ENCODE data around the gene SPDEF. TPM values are rescaled to one million over a fixed set of nuclear protein-coding genes. Genes with fewer than 3 reads are reported as not detected.

The SPDEF gene
- total and polyA plus RNA-seq, 4 donors, result 2.6 to 11.8 (median 7.1) TPM

DNA sequence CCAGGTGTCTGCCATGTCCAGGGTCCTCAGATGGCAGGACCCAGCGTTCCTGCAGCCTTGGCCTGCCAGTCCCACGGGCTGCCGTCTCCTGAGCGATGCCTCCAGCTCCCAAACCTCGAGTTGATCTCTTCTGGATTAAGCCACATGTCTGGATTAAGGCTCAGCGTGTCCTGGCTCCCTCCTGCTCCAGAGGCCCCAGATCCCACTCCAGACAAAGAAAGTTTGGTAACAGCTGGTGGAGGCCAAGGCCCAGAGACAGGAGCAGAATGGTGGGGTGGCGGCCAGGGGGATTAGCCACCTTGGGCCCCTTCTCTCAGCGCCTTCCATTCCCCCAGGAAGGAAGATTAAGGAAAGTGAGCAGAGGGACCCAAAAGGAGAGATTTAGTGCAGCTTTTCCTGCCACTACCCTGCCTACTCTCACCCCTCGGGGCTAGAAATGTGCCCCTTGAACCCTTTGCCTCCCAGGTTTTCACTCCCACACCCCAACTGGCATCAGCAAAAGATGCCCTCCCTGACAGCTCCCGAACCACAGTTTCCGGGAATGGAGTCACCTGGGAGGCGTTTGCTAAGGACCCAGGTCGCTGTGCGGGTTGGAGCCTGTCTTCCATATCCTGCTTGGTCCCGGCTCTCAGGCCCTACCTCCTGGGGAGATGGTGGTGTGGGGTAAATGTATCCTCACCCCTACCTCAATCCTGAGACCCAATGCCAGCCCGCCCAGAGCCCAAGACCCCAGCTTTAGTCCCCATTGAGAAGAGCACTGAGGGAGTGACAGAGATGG lies 6.9 kb downstream of the SPDEF start:
- ATAC-seq (ENCODE audit: insufficient read depth, low FRiP score) (no peak), DNase-seq (no peak)
- 92 to 94% methylated on average over 16 of the region's 16 CpGs for WGBS, 2 donors
- Histone ChIP-seq H3K36me3 (ENCODE audit: control insufficient read depth in 4 of 4, insufficient read depth in 4 of 4, low read length in 4 of 4) (no peaks in the 10 kb centered on the region), H3K4me3 (no peak overlapping the region), H3K27me3 (ENCODE audit: control insufficient read depth in 3 of 3, insufficient read depth in 3 of 3, low read length in 2 of 3) (no peaks in the 10 kb centered on the region), H3K4me1 (ENCODE audit: control insufficient read depth in 5 of 5, insufficient read depth in 5 of 5, low read length in 5 of 5) (peaks cover 0 to 12% (median 4%) of the 10 kb centered on the region in 5 donors), H3K27ac (ENCODE audit: low read depth in 1 of 2, low read length in 1 of 2) (no peak overlapping the region), H3K9me3 (ENCODE audit: control insufficient read depth in 4 of 4, insufficient read depth in 3 of 4, low read length in 3 of 4) (no peaks in the 10 kb centered on the region), H3K9ac (ENCODE audit: insufficient read depth in 1 of 2, low read length in 2 of 2) (no peak overlapping the region)
- TF ChIP-seq, protein P1, sequence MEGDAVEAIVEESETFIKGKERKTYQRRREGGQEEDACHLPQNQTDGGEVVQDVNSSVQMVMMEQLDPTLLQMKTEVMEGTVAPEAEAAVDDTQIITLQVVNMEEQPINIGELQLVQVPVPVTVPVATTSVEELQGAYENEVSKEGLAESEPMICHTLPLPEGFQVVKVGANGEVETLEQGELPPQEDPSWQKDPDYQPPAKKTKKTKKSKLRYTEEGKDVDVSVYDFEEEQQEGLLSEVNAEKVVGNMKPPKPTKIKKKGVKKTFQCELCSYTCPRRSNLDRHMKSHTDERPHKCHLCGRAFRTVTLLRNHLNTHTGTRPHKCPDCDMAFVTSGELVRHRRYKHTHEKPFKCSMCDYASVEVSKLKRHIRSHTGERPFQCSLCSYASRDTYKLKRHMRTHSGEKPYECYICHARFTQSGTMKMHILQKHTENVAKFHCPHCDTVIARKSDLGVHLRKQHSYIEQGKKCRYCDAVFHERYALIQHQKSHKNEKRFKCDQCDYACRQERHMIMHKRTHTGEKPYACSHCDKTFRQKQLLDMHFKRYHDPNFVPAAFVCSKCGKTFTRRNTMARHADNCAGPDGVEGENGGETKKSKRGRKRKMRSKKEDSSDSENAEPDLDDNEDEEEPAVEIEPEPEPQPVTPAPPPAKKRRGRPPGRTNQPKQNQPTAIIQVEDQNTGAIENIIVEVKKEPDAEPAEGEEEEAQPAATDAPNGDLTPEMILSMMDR (IDR thresholded peaks at IDR 0.05; ENCODE audit: control extremely low read depth, extremely low read depth), result no peak

DNA sequence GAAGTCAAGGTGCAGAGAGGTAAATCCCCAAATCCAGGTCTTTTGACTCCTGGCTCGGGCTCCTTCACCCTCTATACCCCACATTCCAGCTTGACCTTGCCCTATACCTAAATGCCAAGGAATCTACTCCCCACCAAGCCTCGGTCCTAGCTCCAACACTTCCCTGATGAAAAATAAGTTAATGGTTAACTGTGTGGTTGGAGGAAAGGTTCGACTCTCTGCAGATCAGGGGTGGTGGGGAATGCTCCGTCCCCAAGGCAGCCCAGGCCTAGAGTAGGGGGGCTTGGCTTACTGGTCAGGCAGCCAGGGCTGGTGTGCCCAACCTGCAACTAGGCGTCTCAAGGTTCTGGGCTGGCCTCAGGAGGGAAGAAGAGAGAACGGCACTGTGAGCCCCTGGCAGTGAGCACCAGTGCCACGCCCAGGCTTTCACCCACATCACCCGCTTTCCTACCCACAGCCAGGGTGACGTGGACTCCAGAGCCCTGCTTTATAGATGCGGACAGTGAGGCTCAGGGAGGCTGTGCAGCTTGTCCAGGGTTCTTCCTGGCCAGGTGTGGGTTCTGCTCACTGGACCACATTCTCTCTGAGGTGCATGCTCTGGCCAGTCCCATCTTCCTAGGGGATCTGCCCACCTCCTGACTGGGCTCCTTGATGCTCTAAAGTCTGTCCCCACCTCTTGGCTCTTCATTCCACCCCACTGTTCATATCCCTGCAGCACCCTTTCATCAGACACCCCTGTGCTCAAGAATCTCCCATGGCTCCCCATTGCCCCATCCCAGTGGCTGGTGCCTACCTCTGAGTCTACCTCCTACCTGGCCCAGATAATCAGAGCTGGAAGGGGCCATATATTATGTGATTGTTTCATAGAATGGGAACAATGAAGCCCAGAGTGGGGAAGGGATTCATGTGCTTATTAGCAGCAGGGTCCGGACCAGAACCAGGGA lies 8.2 kb downstream of the SPDEF start:
- no peak overlapping the region for H3K27ac ChIP-seq (ENCODE audit: low read depth in 1 of 2, low read length in 1 of 2)
- no peak overlapping the region for H3K4me3 ChIP-seq
- no peaks in the 10 kb centered on the region for H3K36me3 ChIP-seq (ENCODE audit: control insufficient read depth in 4 of 4, insufficient read depth in 4 of 4, low read length in 4 of 4)
- no peak overlapping the region for H3K9ac ChIP-seq (ENCODE audit: insufficient read depth in 1 of 2, low read length in 2 of 2)
- 79 to 87% methylated on average over 11 of the region's 11 CpGs for WGBS, 2 donors
- ATAC-seq (ENCODE audit: insufficient read depth, low FRiP score) (no peak), DNase-seq (no peak)
- TF ChIP-seq, protein P1 (IDR thresholded peaks at IDR 0.05; ENCODE audit: control extremely low read depth, extremely low read depth), result no peak
- no peaks in the 10 kb centered on the region for H3K27me3 ChIP-seq (ENCODE audit: control insufficient read depth in 3 of 3, insufficient read depth in 3 of 3, low read length in 2 of 3)
- H3K9me3 ChIP-seq (ENCODE audit: control insufficient read depth in 4 of 4, insufficient read depth in 3 of 4, low read length in 3 of 4), result no peaks in the 10 kb centered on the region
- peaks cover 0 to 12% (median 3%) of the 10 kb centered on the region in 5 donors for H3K4me1 ChIP-seq (ENCODE audit: control insufficient read depth in 5 of 5, insufficient read depth in 5 of 5, low read length in 5 of 5)

DNA sequence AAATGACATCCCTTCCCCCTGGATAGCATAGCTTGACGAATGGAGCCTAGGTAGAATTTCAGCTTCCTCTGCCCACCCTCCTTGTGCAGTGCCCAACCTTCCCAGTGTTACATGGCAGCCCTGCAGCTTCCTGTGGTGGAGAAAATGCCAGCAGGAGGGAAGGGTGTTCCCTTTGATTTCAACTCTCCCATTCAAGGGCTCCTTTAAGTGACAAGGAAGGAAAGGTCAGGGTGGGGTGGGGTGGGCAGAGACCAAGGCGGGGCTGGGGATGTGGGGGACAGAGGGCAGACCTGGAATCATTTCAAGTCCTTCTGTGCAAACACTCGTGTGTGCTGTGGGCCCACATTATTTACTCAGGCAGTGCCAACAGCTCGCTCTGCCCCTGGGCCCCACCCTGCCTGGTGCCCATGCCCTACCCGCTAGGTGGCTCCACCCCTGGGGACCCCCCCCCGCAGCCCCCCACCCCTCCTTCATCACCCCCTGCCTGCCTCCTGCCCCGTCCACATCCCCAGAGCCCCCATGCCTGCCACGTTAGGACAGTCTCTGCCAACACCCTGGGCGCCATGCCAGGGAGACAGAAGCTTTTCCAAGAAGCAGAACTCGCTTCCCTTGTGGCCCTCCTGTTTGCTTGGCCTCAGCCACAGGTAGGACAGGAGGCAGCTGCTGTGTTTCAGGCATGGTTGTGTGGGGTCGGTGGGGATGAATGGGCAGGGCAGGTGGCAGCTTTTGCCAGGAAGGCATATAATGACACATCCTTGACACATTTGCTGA lies 9.4 kb downstream of the SPDEF start:
- H3K9me3 ChIP-seq (ENCODE audit: control insufficient read depth in 4 of 4, insufficient read depth in 3 of 4, low read length in 3 of 4), result no peaks in the 10 kb centered on the region
- peak; percentile 23 to 65 (median 47) for DNase-seq
- no peaks in the 10 kb centered on the region for H3K36me3 ChIP-seq (ENCODE audit: control insufficient read depth in 4 of 4, insufficient read depth in 4 of 4, low read length in 4 of 4)
- no peak overlapping the region for H3K27ac ChIP-seq (ENCODE audit: low read depth in 1 of 2, low read length in 1 of 2)
- no peak overlapping the region for H3K4me3 ChIP-seq
- WGBS, 2 donors, result 17 to 23% methylated on average over 9 to 11 of the region's 11 CpGs
- no peak overlapping the region for H3K9ac ChIP-seq (ENCODE audit: insufficient read depth in 1 of 2, low read length in 2 of 2)
- TF ChIP-seq, protein P1 (IDR thresholded peaks at IDR 0.05; ENCODE audit: control extremely low read depth, extremely low read depth), result no peak
- peak; percentile 41 for ATAC-seq (ENCODE audit: insufficient read depth, low FRiP score)
- H3K27me3 ChIP-seq (ENCODE audit: control insufficient read depth in 3 of 3, insufficient read depth in 3 of 3, low read length in 2 of 3), result no peaks in the 10 kb centered on the region
- H3K4me1 ChIP-seq (ENCODE audit: control insufficient read depth in 5 of 5, insufficient read depth in 5 of 5, low read length in 5 of 5), result peaks cover 0 to 12% (median 0%) of the 10 kb centered on the region in 5 donors
